Small intestine (tissue), 7 donors: ENCODE data around the gene CLDN20. TPM values are rescaled to one million over a fixed set of nuclear protein-coding genes. Genes with fewer than 3 reads are reported as not detected.

Source experiments
- DNase-seq, 2 donors: peaks; one replicate each; pipeline versions ENCODE4 v3.0.0 to v3.0.0-alpha.2; 2013
- FAIRE-seq: peaks from 2 replicates; lab custom pipeline; 2012; peaks lifted over from hg19 to GRCh38; lab: Jason Lieb, UNC
- H3K27ac ChIP-seq, 3 donors: one replicate each; pipeline ENCODE4 v1.5.1; 2013; ENCODE audit warnings: low read length in 2 of 3, mild to moderate bottlenecking in 2 of 3, control low read depth in 1 of 3, inconsistent platforms in 1 of 3, low read depth in 1 of 3, moderate library complexity in 1 of 3
- H3K27me3 ChIP-seq, 3 donors: one replicate each; pipeline ENCODE4 v1.6.1; 2013; ENCODE audit warnings: low read length in 3 of 3, inconsistent platforms in 1 of 3; ENCODE audit not compliant: control insufficient read depth in 3 of 3, insufficient read depth in 3 of 3
- H3K36me3 ChIP-seq, 3 donors: one replicate each; pipeline ENCODE4 v1.6.1; 2013; ENCODE audit warnings: low read length in 3 of 3, inconsistent platforms in 1 of 3, low read depth in 1 of 3, mild to moderate bottlenecking in 1 of 3, moderate library complexity in 1 of 3; ENCODE audit not compliant: control insufficient read depth in 3 of 3, insufficient read depth in 2 of 3
- H3K4me1 ChIP-seq, 3 donors: one replicate each; pipeline ENCODE4 v1.6.1; 2013; ENCODE audit warnings: low read length in 2 of 3, inconsistent platforms in 1 of 3, low read depth in 1 of 3, mild to moderate bottlenecking in 1 of 3, moderate library complexity in 1 of 3; ENCODE audit not compliant: control insufficient read depth in 3 of 3, insufficient read depth in 2 of 3
- H3K4me3 ChIP-seq, 3 donors: one replicate each; pipeline ENCODE4 v1.5.1; 2013; ENCODE audit warnings: low read length in 3 of 3, control low read depth in 1 of 3, inconsistent platforms in 1 of 3, low read depth in 1 of 3, mild to moderate bottlenecking in 1 of 3, moderate library complexity in 1 of 3
- H3K9me3 ChIP-seq, 2 donors: one replicate each; pipeline ENCODE4 v1.6.1; 2013; ENCODE audit warnings: low read depth in 1 of 2, low read length in 1 of 2; ENCODE audit not compliant: control insufficient read depth in 2 of 2, insufficient read depth in 1 of 2
- WGBS, 3 donors: extraction: QIAGEN DNeasy Blood & Tissue Kit; methylation state at CpG; one replicate each; pipeline ENCODE4 v1.1.7; 2013; 5-methylcytosine and 5-hydroxymethylcytosine counted together
- polyA plus RNA-seq, 4 donors: library from polyadenylated mRNA; stranded (reverse) in 3 of 4; unstranded in 1 of 4; fragments of 200-250 nt in 3 of 4; fragments of 120-200 nt in 1 of 4; gene quantifications; one replicate each; pipeline versions ENCODE4 v1.2.1 to v1.2.3, GENCODE V29; 2013
- donor health status: healthy with polysubstance abuse.
- donor health status: control.
- donor health status: control.
- donor health status: Bipolar disorder and iron deficiency.
- donor health status: healthy.

CLDN20 gene
- polyA plus RNA-seq, 4 donors: 0.97 TPM; not detected in 3

GRCh38 chr6:155324993-155325392 lies 61.2 kb downstream of the CLDN20 start:
- H3K36me3 ChIP-seq: no peaks in the 10 kb centered on the region
- no peaks in the 10 kb centered on the region for H3K27me3 ChIP-seq
- DNase-seq (no peak), FAIRE-seq (peak; percentile 30)
- no peak overlapping the region for H3K4me3 ChIP-seq
- H3K9me3 ChIP-seq: no peaks in the 10 kb centered on the region
- H3K27ac ChIP-seq: no peak overlapping the region
- H3K4me1 ChIP-seq: peaks cover 0 to 13% (median 0%) of the 10 kb centered on the region in 3 donors

DNA sequence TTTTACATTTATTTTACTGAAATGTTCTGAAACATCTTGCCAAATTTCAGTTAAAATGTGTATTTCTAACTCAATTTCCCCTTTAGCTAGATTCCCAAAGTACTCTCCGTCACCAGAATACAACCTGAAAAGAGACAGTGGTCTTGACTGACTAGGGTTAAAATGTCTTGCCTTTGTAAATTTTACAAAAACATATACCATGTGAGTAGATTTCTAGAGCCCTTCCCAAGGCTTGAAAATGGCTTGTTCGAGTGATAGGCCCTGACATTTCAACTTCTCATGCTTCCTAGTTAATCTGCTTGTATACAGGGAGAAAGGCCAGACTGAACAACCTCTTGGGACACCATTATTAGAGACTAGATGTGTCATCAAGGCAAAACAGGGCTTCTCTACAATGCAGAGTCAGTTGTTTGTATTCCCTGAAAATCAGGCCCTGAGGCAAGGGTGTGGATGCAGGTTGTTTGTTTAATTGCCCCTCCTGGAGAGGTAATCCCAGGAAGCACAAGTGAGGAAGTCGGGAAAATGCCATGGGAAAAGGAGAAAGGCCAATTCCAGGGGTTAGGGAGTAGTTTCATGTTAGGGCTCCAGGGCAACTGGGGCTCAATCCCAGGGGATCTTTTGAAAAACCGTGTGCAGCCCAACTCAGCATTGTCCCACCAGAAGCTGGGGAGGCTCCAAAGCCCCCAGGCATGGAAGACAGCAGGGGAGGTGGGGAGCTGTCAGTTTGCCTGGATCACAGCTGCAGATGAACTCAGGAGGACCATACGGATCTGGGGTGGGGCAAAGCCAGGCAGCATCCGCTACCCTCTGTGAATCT lies 62.1 kb downstream of the CLDN20 start:
- WGBS, 3 donors: 74 to 78% (median 76%) methylated on average over 6 of the region's 6 CpGs
- Histone ChIP-seq H3K9me3 (no peaks in the 10 kb centered on the region), H3K27me3 (no peaks in the 10 kb centered on the region), H3K4me1 (peaks cover 0 to 13% (median 0%) of the 10 kb centered on the region in 3 donors), H3K4me3 (no peak overlapping the region), H3K36me3 (no peaks in the 10 kb centered on the region), H3K27ac (no peak overlapping the region)
- FAIRE-seq: no peak
- DNase-seq: no peak

Other genes starting within 250 kb of the CLDN20 start
- 10 to 100 TPM in 3 of 4 donors, 1 to 10 TPM in 1; 5.4 to 16.5 (median 14.3) TPM for gene TFB1M, start 50.5 kb downstream of the CLDN20 start, polyA plus RNA-seq
- gene NOX3, start 191.8 kb downstream of the CLDN20 start, polyA plus RNA-seq: not detected